HG02759 (cell line): Measurements from ENCODE around the gene PTPRM.
A peak's percentile ranks its signal among the peaks of the same experiment; 100 is the strongest.

Experiments
- ATAC-seq: cut with Tn5 transposase; IDR thresholded peaks from one replicate; pipeline ENCODE4 v1.9.1; 2021; ENCODE audit warnings: mild to moderate bottlenecking, moderate library complexity; ENCODE audit not compliant: unreplicated experiment

PTPRM gene

DNA sequence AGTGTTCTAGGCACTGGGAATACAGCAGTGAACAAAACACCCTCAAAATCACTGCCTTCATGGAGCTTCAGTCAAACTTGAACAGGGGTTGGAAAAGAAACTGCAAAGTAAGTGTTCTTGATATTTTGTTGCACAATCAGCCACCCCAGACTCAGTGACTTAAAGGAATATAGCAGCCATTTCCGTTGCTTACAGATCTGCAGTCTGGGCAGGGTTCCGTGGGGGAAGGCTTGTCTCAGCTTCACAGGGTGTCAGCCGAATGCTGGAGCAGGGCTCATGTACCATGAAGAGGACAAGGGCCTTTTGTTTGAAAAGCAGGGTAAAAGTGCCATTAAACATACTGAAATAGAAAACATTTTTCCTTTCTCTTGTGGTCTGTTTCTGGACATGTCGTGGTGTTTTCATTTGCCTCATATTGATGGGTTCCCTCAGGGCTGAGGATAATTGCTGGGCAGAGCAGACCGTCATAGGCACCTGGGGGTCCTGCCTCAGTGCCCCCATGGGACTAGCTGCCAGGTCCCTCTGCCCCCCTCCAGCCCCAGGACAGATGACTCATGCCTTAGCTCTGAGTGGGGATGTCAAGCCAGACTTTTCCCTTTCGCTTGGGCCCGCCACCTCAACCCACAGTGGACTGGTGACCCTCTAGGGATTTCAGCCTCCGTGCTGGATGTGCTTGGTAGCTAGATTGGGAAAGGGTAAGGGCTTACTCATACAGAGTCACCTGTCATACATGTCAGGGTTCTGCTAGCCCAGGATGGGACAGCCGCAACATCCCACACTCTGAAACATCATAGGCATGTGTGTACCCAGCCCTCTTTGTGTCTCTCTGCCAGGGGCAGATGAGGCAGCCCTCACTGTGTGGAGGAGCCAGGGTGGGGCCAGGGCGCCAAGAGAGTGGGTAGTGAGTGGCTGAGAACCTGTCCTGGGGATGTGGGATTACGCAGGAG, 96.5 kb downstream of the PTPRM start:
- no peak for ATAC-seq

DNA sequence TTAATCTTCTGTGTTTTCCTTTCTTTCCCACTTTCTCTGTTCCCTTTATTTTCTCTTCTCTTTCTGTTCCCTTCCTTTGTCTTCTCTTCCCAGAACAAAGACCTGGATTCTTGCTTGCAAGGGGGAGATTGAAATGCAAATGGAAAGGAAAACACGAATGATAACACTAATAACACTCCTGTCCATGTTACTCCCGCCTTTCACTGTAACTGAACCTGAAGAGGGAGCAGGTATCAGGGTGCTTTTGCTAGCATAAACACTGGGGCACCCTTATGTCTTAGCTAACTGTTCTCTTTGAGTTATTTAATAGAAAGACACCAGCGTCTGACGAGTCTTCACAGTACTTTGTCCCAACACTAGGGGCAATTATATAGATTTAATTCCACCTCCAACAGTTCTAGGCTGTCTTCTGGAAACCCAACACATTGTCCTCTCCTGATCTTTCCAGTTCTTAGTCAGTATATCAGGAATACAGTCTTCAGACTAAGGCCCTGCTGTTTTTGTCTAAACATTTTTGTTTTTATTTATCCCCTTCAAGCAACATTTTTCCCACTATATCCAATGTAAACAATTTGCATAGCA, 99.2 kb downstream of the PTPRM start:
- ATAC-seq, result no peak

DNA sequence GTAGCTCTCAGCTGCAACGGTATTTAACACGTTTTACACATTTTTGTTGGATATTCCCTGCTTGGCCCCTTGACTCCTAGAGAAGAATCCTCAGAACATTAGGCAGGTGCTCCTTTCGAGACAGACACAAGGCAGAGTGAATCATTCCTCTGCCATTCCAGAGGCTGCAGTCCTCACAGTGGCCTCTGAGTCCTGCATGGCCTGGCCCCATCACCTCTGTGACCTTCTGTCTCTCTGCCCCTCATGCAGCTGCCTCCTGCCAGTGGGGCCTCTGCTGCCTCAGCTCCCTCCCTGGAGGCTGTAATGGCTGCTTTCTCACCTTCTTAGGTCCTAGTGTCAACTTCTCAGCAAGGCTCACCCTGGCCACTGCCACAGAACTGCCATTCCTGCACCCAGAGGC, 101.3 kb downstream of the PTPRM start:
- ATAC-seq, result no peak

DNA sequence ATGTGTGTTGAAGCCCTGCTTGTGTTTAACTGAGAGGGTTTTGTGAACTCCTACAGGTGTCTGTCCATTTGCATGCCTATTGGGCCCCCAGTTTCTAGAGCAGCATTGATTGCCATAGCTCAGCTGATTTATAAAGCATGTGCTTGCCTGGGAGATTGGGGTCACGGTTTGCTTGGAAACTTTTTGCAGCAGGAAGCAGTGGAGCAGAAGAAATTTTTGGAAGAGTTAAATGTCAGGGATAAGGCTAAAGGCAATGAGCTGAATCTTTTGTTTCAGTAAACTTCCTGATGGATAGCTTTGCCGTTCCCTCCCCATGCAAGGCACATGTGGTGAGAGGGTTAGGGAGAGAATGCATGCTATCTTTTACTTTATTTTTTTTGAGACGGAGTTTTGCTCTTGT, 102.2 kb downstream of the PTPRM start:
- ATAC-seq, result no peak

DNA sequence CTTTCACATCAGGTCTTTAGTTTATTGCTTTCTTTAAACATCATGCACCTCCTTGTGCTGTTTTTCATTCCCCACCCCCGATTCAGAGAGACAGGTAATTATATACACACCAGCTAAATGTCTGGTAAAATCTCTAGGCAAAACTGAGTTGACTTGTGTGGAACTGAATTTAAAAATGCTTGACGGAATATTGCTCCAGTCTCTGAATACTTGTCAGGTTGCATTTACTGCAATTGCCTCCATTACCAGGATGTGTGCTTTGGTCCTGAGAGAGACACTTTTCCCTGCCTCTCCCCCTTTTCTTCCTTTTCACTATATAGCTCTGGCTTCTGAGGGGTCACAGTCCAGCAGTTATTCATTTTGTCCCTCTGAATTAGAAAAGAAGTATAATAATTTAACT, 104.0 kb downstream of the PTPRM start:
- ATAC-seq, result no peak

DNA sequence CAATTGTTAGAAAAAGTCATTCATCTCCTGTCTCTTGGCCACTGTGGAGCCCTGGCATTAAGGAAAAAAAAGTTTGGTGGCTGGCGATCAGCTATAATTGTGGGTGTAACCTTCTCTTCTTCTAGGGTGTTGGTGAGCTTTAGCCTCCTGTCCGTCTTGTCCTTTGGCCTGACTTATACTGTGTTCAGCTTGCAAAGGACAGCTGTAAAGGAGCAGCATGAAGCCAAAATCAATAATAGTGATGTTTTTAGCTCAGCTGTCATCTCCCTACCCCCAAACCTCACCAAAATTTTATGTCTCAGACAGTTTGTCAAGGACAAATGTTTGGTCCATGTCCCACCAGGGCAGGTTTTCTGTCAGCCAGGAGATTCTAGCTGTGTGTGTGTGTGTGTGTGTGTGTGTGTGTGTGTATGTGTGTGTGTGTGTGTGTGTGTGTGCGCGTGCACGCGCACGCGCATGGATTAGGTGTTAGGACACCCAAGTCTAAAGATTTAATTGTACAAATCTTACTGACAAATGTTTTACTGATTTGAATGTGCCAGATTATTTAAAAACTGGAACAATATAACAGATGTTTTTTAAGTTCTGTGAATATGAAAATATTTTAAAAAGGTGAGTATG, 109.2 kb downstream of the PTPRM start:
- no peak for ATAC-seq

DNA sequence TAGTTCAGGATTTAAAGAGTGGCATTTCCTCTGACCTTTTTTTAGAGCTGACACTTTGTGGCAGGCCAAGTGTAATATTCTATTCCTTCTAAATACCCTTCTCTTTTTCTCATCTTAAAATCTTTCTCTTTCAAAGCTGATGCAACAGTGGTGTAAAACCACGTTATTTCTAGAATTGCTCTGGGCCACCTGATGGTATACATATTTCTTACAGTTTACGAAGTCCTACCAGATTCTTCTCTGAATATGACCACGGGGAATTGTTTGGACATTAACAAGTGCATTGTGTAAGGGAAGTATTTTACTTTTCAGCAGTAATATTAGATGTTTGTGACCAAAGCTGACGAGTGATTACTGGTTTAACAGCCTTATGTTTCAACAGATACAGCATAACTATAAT, 109.9 kb downstream of the PTPRM start:
- no peak for ATAC-seq

DNA sequence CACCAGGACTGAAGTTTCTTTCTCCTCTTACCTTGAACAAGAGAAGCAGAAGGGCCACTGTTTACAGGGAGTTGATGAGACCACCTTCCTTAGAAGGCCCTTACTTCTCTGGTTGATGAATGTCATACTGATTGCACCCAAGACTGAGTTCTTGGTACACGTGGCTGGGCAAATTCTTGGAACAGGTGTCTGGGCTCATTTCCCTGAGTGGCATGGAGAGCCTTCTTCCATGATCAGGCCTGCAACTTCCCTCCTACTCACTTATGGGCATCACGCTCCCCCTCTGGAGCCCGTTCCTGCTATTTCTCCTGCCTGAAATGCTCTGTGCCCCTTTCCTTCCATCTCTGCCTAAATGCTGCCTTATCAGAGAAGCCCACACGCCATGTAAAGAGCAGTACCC, 110.3 kb downstream of the PTPRM start:
- no peak for ATAC-seq

DNA sequence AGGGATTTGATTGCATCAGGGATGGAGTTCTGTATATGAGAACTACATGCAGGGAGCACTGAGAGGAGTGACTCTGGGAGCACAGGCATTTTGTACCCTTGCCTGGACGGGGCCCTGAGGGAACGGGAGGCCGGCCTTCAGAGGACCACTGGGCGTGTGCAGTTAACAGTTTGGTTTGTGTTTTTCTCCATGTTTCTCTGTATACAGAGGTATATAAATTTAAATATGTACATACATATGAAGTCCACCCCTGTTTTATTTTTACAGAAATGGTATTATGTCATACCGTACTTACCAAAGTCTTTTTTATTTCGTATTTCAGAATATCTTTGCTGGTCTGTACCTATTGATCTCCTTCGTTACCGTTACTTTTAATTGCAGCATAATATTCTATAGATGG, 111.3 kb downstream of the PTPRM start:
- no peak for ATAC-seq

DNA sequence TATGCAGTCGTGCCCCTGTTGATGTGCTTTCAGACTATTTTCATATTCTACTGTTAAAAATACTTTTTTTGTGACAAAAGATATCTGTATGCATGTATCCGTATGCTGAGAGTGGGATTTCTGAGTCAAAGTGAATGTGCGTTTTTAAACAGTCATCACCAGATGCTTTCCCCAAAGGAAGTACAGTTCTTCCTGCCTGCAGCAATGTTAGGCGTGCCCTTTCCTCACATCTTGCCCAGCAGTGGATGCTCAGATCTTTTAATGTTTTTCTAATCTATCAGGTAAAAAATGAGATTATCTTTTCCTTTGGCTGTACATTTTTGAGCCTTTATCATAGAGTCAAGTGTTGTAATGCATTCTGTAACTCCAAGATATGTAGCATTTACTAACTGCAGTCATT, 111.7 kb downstream of the PTPRM start:
- no peak for ATAC-seq

DNA sequence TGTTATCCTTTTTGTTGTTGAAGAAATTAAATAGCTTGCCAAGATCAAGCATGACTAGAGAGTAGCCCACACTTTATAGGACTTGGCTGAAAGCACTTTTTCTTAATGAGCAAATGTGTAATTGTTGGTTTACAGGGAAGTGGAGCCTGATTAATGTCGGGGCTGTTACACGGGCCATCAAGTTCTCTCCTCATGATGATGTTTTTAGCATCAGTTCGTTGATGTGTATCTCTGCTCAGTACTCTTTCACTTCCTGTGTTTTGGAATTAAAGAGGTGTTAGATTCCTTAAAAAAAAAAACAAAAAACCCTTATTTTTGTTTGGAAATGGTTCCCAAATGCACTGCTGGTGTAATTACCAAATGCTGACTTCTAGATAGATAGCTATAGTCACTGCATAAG, 114.2 kb downstream of the PTPRM start:
- ATAC-seq, result no peak

DNA sequence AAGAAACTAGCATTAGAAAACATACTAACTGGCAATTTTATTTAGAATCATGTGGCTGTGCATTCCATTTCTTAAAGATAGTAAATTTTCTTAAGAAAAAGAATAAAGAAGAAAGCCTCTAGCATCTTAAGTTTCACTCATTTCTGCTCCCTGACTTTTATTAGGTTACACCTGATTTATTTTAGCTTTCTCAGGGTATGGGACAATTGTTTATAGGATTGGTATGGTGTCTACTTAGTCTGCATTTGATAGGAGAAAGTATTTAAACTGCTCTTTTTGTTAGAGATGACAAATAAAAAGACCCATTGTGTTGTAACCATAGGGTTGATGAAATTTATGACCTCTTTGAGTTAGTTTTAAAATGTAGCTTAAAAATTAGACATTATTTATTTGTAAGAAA, 115.2 kb downstream of the PTPRM start:
- no peak for ATAC-seq

DNA sequence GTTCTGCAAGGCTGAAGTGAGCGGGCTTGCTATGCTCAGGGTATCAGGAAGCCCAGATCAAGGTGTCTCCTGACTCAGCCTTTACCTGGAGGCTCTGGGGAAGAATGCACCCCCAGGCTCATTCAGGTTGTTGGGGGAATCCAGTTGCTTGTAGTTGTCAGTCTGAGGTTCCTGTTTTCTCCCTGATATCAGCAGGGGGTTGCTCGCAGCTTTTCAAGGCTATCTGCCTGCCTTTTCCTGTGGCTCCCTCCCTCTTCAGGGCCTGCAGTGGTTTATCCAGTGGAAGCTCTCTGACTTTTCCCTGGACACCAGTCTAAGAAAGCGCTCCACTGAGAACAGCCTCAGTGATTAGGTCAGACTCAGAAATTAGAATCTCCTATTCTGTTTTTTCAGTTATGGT, 116.6 kb downstream of the PTPRM start:
- ATAC-seq, result no peak

DNA sequence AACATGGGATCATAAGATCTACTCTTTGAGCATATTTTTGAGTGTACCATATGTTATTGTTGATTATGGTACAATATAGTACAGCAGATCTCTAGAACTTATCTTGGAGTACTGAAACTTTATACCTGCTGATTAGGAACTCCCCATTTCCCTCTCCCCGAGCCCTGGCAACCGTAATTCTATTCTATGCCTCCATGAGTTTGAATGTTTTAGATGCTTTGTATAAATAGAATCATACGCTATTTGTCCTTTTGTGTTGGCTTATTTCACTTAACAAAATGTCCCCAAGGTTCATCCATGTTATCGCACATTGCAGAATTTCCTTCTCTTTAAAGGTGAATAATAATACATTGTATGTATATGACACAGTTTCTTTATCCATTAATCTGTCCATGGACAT, 117.2 kb downstream of the PTPRM start:
- no peak for ATAC-seq

DNA sequence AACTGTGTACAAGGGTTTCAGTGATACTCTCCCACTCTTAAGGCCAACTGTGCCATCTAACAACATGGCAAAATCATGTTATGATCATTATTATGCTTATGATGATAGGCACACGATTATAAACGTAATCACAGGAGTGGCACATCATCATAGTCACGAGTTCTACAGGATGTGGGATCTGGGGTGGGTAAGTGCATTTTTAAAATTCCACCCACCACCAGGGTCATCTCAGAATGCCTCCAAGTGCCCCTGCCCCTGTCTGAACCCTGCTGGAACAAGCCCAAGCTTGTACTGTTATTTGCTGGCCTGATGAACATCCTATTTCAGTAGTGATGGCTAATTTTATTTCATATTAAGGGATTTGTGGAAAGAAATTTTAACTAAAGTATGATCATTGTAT, 117.8 kb downstream of the PTPRM start:
- ATAC-seq, result no peak

DNA sequence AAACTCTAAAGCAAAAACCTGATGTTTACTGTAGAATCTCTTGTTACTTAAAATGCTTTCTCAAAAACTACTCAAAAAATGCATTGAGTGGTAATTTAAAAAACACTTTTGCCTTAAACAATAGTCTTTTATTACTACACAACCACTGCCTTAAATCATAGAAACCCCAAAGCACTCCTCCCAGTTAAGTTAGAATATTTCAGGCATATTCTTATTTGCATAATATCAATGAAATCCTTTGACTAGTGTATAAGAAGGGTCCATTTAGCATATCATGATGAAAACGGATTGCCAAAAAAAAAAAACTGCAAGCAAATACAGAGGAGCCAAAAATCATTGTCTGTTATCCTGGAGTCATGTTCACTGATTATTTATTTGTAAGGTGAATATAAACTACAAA, 119.2 kb downstream of the PTPRM start:
- ATAC-seq, result no peak

DNA sequence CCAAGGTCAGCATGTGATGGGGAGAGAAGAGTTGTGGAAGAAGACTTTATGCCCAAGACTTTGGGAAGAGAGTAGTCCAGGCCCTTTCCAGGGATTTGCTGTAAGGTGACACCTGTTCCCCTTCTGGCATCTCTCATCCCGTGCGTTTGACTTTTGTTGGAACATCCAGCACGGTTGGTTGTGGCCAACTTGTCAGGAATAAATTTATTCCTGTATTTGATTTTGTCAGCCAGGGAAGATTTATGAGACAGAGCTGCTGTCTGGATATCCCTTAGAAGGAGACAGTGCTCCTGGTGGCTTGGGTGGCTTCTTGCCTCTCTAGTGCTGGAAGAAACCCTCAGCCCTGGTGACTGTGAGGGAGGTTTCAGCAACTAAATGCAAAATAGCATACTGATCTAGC, 121.5 kb downstream of the PTPRM start:
- ATAC-seq, result no peak

DNA sequence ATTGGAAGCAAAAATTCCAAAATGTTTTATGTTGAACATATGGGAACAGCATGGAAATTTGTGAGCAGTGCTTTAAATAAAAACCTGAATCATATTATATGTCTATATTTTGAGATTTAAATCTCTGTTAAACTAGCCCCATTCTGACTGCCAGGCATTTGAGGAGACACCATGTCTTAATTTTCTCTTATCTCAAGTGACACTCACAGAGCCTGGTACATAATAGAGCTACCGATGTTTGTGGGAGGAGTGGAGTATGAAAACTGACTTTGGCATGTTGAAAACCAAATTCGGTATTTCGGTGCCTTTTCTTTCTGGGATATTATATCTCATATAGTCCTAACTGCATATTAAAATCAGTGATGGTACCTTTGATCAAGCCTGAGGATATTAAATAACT, 124.1 kb downstream of the PTPRM start:
- ATAC-seq, result no peak

DNA sequence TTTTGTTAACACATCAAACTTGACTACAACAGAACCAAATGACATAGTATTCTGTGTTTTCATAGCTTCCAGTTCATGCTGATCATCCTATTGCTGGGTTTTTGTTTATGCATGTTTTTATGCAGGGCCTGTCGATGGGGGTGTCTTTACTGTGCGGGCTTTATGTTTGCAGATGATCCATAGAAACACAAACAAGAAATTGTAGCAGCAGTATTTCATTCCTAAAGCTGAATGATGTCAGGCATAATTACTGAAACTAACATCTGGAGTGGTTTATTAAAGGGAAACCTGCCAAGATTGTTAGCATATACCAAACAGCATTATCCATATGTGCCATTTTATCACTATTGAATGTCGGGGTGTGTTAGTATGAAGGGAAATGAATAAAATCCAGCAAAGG, 129.7 kb downstream of the PTPRM start:
- no peak for ATAC-seq

DNA sequence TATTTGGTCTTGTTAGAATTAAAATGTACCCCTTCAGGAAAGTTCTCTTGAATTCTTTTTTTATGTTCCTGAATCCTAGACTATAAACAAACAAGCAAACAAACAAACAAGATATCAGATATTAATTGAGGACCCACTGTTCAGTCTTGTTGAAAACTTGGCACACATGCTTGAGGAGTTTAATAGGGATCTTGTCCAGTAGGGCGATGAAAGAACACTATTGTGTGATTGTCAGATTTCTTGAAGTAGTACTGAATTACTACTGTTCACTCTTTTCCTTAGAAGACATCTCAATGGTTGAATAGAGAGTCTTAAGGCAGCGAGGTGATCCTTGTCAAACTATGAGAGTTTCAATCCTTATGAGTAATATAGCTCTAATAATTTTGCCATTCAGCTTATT, 130.2 kb downstream of the PTPRM start:
- ATAC-seq, result no peak

DNA sequence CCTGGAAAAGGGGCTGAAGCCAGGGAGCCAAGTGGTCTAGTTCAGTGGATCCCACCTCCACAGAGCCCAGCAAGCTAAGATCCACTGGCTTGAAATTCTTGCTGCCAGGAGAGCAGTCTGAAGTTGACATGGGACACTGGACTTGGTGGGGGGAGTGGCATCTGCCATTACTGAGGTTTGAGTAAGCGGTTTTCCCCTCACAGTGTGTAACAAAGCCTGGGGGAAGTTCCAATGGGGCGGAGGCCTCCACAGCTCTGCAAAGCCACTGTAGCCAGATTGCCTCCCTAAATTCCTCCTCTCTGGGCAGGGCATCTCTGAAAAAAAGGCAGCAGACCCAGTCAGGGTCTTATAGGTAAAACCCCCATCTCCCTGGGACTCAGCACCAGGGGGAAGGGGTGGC, 144.4 kb downstream of the PTPRM start:
- ATAC-seq, result peak; percentile 67

DNA sequence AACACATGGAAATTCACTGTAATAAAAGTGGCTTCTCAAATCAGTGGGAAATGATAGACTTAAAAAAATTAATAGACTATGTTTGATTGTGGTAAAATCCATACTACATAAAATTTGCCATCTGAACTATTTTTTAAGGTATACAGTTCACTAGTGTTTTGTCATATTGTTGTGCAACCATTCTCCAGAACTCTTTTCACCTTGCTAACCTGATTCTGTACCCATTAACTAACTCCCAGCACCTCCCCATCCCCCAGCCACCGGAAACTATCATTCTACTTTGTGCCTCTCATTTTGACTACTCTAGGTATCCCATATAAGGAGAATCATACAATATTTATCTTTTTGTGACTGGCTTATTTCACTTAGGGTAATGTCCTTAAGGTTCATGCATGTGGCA, 153.3 kb downstream of the PTPRM start:
- ATAC-seq, result no peak
